K562 (cell line): ENCODE measurements around the gene SEC61A1. TPM values are rescaled to one million over a fixed set of nuclear protein-coding genes. Genes with fewer than 3 reads are reported as not detected.

Experiments used
- AFF4 ChIP-seq: sonication (generic); formaldehyde crosslinking; IDR thresholded peaks from 2 replicates; pipeline ENCODE4 v1.8.0; 2023; ENCODE audit warnings: mild to moderate bottlenecking, missing genetic modification reagents
- ARNT ChIP-seq, 2 experiments: fragments of 450-650 bp; IDR thresholded peaks; 2 replicates each; pipeline ENCODE4 v1.6.1; 2016; ENCODE audit warnings: mild to moderate bottlenecking in 1 of 2
- CSDE1 ChIP-seq, 2 experiments: fragments of 450-650 bp; IDR thresholded peaks; 2 replicates each; pipeline ENCODE4 v1.6.1; 2016; ENCODE audit warnings: mild to moderate bottlenecking in 1 of 2
- FOXM1 ChIP-seq, 2 experiments: fragments of 450-650 bp in 1 of 2; sonication (generic) in 1 of 2; formaldehyde crosslinking in 1 of 2; IDR thresholded peaks; 2 replicates each; pipeline versions ENCODE4 v1.6.1 to v1.9.0; 2017 to 2022; ENCODE audit warnings: low read depth in 2 of 2, mild to moderate bottlenecking in 2 of 2, missing genetic modification reagents in 1 of 2, moderate library complexity in 1 of 2
- PATZ1 ChIP-seq: fragments of 250-450 bp; sonication (Bioruptor Pico); IDR thresholded peaks from 2 replicates; pipeline ENCODE4 v1.5.0; 2020; ENCODE audit warnings: mild to moderate bottlenecking, borderline replicate concordance
- PREB ChIP-seq: sonication (generic); formaldehyde crosslinking; IDR thresholded peaks from 2 replicates; pipeline ENCODE4 v1.8.1; 2023; ENCODE audit warnings: mild to moderate bottlenecking, missing genetic modification reagents
- RB1 ChIP-seq: fragments of 450-650 bp; IDR thresholded peaks from 2 replicates; pipeline ENCODE4 v1.6.1; 2017; ENCODE audit warnings: low read depth, mild to moderate bottlenecking
- RBFOX2 ChIP-seq: fragments of 200-400 bp; formaldehyde crosslinking; IDR thresholded peaks from 2 replicates; pipeline ENCODE4 v1.6.1; 2017; ENCODE audit warnings: low read depth, mild to moderate bottlenecking, low read length, moderate library complexity
- TAL1 ChIP-seq: fragments of 450-650 bp; IDR thresholded peaks from 2 replicates; pipeline ENCODE4 v1.6.1; 2016; ENCODE audit warnings: mild to moderate bottlenecking
- ZBTB26 ChIP-seq: fragments of 450-650 bp; formaldehyde crosslinking; IDR thresholded peaks from 2 replicates; pipeline ENCODE4 v1.4.0; 2022; ENCODE audit warnings: missing genetic modification characterization
- ZNF398 ChIP-seq: fragments of 250-450 bp; sonication (Bioruptor Pico); IDR thresholded peaks from 2 replicates; pipeline ENCODE4 v1.8.0; 2021; ENCODE audit warnings: moderate library complexity, mild to moderate bottlenecking, inconsistent platforms
- ZNF561 ChIP-seq: fragments of 450-650 bp; formaldehyde crosslinking; conservative IDR thresholded peaks from 2 replicates; pipeline ENCODE4 v1.4.0; 2020; ENCODE audit warnings: mild to moderate bottlenecking, moderate library complexity
- polyA plus RNA-seq, 8 experiments: library from polyadenylated mRNA; depleted of rRNA in 4 of 8; stranded (reverse) in 5 of 8; unstranded in 3 of 8; fragments of >200 nt; fragmentation: Nextera tagmentation in 2 of 8; fragmentation: Illumina TruSeq in 1 of 8; extraction: Ambion mirVana in 2 of 8; extraction: Trizol in 1 of 8; gene quantifications; 2 replicates each; pipeline versions ENCODE4 v1.2.1 to v1.2.3, GENCODE V29; 2011 to 2014; ENCODE audit warnings: inconsistent platforms in 1 of 8, missing spikeins in 1 of 8
- total RNA-seq, 7 experiments: library from RNA; depleted of rRNA in 6 of 7; stranded (reverse); fragments of >200 nt in 6 of 7; fragmentation: Illumina TruSeq in 2 of 7; extraction: Trizol in 2 of 7; gene quantifications; 2 replicates each; pipeline versions ENCODE4 v1.2.1 to v1.2.3, GENCODE V29; 2011 to 2021; ENCODE audit warnings: low replicate concordance in 1 of 7

Gene SEC61A1
- total and polyA plus RNA-seq, 9 of the 15 experiments (the other 6 are each of a cell fraction or from before 2014, with no cell fraction given), result 1.9 to 140 (median 79.1) TPM

- TF ChIP-seq RB1, result peak; percentile 45
- TF ChIP-seq TAL1, result no peak
- TF ChIP-seq ZBTB26, result no peak
- no peak for TF ChIP-seq ZNF561 (CRISPR knock-in tag)
- TF ChIP-seq ZNF398 (CRISPR knock-in tag), result no peak
- TF ChIP-seq FOXM1 (IDR thresholded peaks at IDR 0.05; ENCODE audit: low read depth), result no peak
- TF ChIP-seq FOXM1 (CRISPR knock-in tag; IDR thresholded peaks at IDR 0.05; ENCODE audit: low read depth), result peak; percentile 87; the same call in 1 of the 2 replicates
- peak; percentile 78; the same call in 1 of the 2 replicates for TF ChIP-seq AFF4 (CRISPR knock-in tag)
- no peak for TF ChIP-seq PREB (CRISPR knock-in tag)
- TF ChIP-seq CSDE1 (IDR thresholded peaks at IDR 0.05), result no peak
- no peak for TF ChIP-seq PATZ1 (CRISPR knock-in tag)
- TF ChIP-seq ARNT (IDR thresholded peaks at IDR 0.05), result no peak
- TF ChIP-seq RBFOX2, result peak; percentile 97
These were observed at the start of gene SEC61A1 (continued) for GRCh38 chr3:128051837-128052594.
